K562 (cell line): ENCODE measurements around the gene PCDHB16.
"Not testable (repeated sequence)": the region's sequence is repeated elsewhere in the genome, so short reads cannot be mapped to it uniquely, and the experiment has no call there.

Experiments
- ARID1B ChIP-seq: fragments of 450-650 bp; IDR thresholded peaks from 2 replicates; pipeline ENCODE4 v1.6.1; 2016; ENCODE audit warnings: antibody characterized with exemption, mild to moderate bottlenecking, inconsistent platforms
- CTCF ChIP-seq, 3 experiments: IDR thresholded peaks in 2 of 3; conservative IDR thresholded peaks in 1 of 3; 2 replicates each; pipeline ENCODE4 v1.5.1; 2011 to 2012; ENCODE audit warnings: low read length in 3 of 3, mild to moderate bottlenecking in 3 of 3, control low read depth in 2 of 3, improper control_type of control experiment in 1 of 3, inconsistent platforms in 1 of 3, low read depth in 1 of 3, mixed read lengths in 1 of 3, moderate library complexity in 1 of 3; ENCODE audit not compliant: insufficient read depth in 2 of 3
- KAT7 ChIP-seq: sonication (generic); formaldehyde crosslinking; IDR thresholded peaks from 2 replicates; pipeline ENCODE4 v1.8.0; 2022; ENCODE audit warnings: missing genetic modification reagents, mild to moderate bottlenecking, borderline replicate concordance
- KAT8 ChIP-seq: fragments of 450-650 bp; IDR thresholded peaks from 2 replicates; pipeline ENCODE4 v1.6.1; 2016; ENCODE audit warnings: low read depth, mild to moderate bottlenecking
- MYC ChIP-seq, 2 experiments: fragments of 250-450 bp in 1 of 2; sonication (Bioruptor Pico) in 1 of 2; IDR thresholded peaks; 2 replicates each; pipeline versions ENCODE4 v1.5.1 to v1.6.1; 2012 to 2021; ENCODE audit warnings: low read depth in 2 of 2, borderline replicate concordance in 1 of 2, improper control_type of control experiment in 1 of 2, low read length in 1 of 2, mild to moderate bottlenecking in 1 of 2, moderate library complexity in 1 of 2
- PHB2 ChIP-seq: fragments of 450-650 bp; IDR thresholded peaks from 2 replicates; pipeline ENCODE4 v1.6.1; 2017; ENCODE audit warnings: low read depth
- SMC3 ChIP-seq: conservative IDR thresholded peaks from 2 replicates; pipeline ENCODE4 v1.6.1; 2011; ENCODE audit warnings: low read depth, low read length, improper control_type of control experiment; ENCODE audit not compliant: insufficient read depth
- TF ChIP-seq, protein P1 (sequence below): fragments of 450-650 bp; formaldehyde crosslinking; IDR thresholded peaks from 2 replicates; pipeline ENCODE4 v1.4.0; 2022; ENCODE audit warnings: mild to moderate bottlenecking, moderate library complexity

GRCh38 chr5:141201646-141202045 lies 19.5 kb downstream of the PCDHB16 start:
- TF ChIP-seq, protein P1, sequence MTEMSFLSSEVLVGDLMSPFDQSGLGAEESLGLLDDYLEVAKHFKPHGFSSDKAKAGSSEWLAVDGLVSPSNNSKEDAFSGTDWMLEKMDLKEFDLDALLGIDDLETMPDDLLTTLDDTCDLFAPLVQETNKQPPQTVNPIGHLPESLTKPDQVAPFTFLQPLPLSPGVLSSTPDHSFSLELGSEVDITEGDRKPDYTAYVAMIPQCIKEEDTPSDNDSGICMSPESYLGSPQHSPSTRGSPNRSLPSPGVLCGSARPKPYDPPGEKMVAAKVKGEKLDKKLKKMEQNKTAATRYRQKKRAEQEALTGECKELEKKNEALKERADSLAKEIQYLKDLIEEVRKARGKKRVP (CRISPR knock-in tag) = not testable (repeated sequence)
- not testable (repeated sequence) for TF ChIP-seq KAT7; MYC (IDR thresholded peaks at IDR 0.05; ENCODE audit: low read depth, low read length); MYC (CRISPR knock-in tag; IDR thresholded peaks at IDR 0.05; ENCODE audit: borderline replicate concordance, low read depth); KAT8; ARID1B; SMC3; PHB2; CTCF (IDR thresholded peaks at IDR 0.05 in 2 of 3, conservative IDR thresholded peaks at IDR 0.05 in 1 of 3; ENCODE audit: insufficient read depth in 2 of 3, low read depth in 1 of 3, low read length in 3 of 3)
